Stomach (tissue), 4 donors: ENCODE results near the gene ANKS1B.

ENCODE experiments used
- POLR2A ChIP-seq, 4 donors: fragments of 450-650 bp; IDR thresholded peaks; one replicate each; pipeline ENCODE4 v1.6.1; 2016; ENCODE audit warnings: antibody characterized with exemption in 4 of 4, control low read depth in 2 of 4, mild to moderate bottlenecking in 1 of 4, moderate library complexity in 1 of 4
- POLR2AphosphoS5 ChIP-seq, 3 donors: sonication (generic); formaldehyde crosslinking; IDR thresholded peaks; one replicate each; pipeline ENCODE4 v1.6.1; 2016; ENCODE audit warnings: antibody characterized with exemption in 3 of 3
- TF ChIP-seq, protein P1 (sequence below), 7 experiments: fragments of 450-650 bp in 4 of 7; fragments of 200-600 bp in 3 of 7; sonication (generic) in 3 of 7; IDR thresholded peaks; one replicate each; pipeline ENCODE4 v1.5.1; 2016 to 2019; ENCODE audit warnings: antibody characterized with exemption in 7 of 7, control low read depth in 2 of 7, mild to moderate bottlenecking in 1 of 7

- TF ChIP-seq, protein P1, sequence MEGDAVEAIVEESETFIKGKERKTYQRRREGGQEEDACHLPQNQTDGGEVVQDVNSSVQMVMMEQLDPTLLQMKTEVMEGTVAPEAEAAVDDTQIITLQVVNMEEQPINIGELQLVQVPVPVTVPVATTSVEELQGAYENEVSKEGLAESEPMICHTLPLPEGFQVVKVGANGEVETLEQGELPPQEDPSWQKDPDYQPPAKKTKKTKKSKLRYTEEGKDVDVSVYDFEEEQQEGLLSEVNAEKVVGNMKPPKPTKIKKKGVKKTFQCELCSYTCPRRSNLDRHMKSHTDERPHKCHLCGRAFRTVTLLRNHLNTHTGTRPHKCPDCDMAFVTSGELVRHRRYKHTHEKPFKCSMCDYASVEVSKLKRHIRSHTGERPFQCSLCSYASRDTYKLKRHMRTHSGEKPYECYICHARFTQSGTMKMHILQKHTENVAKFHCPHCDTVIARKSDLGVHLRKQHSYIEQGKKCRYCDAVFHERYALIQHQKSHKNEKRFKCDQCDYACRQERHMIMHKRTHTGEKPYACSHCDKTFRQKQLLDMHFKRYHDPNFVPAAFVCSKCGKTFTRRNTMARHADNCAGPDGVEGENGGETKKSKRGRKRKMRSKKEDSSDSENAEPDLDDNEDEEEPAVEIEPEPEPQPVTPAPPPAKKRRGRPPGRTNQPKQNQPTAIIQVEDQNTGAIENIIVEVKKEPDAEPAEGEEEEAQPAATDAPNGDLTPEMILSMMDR (IDR thresholded peaks at IDR 0.05), result no peak
- TF ChIP-seq POLR2AphosphoS5 (IDR thresholded peaks at IDR 0.05), result no peak
- no peak for TF ChIP-seq POLR2A (IDR thresholded peaks at IDR 0.05)
Measured at GRCh38 chr12:99388671-99389195, 596.0 kb downstream of the ANKS1B start.
